HCT116 (cell line): Measurements from ENCODE around the gene FNDC3A. TPM values are rescaled to one million over a fixed set of nuclear protein-coding genes. Genes with fewer than 3 reads are reported as not detected.

Source experiments
- ATAC-seq: fragments of 200-7000 bp; cut with Tn5 transposase; 2 replicates; pipeline ENCODE4 v1.9.1; 2020; ENCODE audit warnings: mild to moderate bottlenecking, moderate library complexity
- BruUV-seq: library from RNA; stranded (reverse); fragments of 400-500 nt; replicated peaks from 2 replicates; lab custom pipeline; 2021; lab: Mats Ljungman, UMichigan
- CTCF ChIA-PET: fragments of 300-600 bp; sonication (Branson Sonifier 250); formaldehyde crosslinking; loops from one replicate; lab custom pipeline; 2021; ENCODE audit warnings: antibody characterized with exemption; lab: Charles Lee
- POLR2A ChIA-PET: fragments of 300-600, 350-600 bp; sonication (Branson Sonifier 250); formaldehyde crosslinking; loops from one replicate; lab custom pipeline; 2021; ENCODE audit warnings: antibody characterized with exemption; lab: Charles Lee
- RAD21 ChIA-PET, 2 experiments: fragments of 300-600 bp; sonication (Branson Sonifier 250); formaldehyde crosslinking; loops; one replicate each; lab custom pipeline; 2023; ENCODE audit warnings: low total read pairs in 2 of 2; ENCODE audit not compliant: uncharacterized antibody in 2 of 2, unreplicated experiment in 2 of 2, low non-redundant PET in 1 of 2; lab: Charles Lee
- DNase-seq: peaks from one replicate; pipeline ENCODE4 v3.0.0-alpha.2; 2010; ENCODE audit warnings: low read depth, low spot score
- H2AFZ ChIP-seq: fragments of 200-600 bp; shearing (Covaris generic), sonication (generic); 2 replicates; pipeline ENCODE4 v1.6.1; 2017; ENCODE audit warnings: low read depth, mixed run types, mixed read lengths, antibody characterized with exemption, low read length; ENCODE audit not compliant: poor library complexity, severe bottlenecking
- H3K27ac ChIP-seq: 2 replicates; pipeline ENCODE4 v1.5.1; 2012; ENCODE audit warnings: low read depth, low read length
- H3K27me3 ChIP-seq: fragments of 200-600 bp; sonication (generic); 2 replicates; pipeline ENCODE4 v1.6.1; 2016; ENCODE audit warnings: mixed run types, low read length, mixed read lengths; ENCODE audit not compliant: insufficient read depth
- H3K36me3 ChIP-seq, 2 experiments: fragments of 200-500 bp in 1 of 2; fragments of 200-600 bp in 1 of 2; sonication (Bioruptor generic) in 1 of 2; sonication (generic) in 1 of 2; 2 replicates each; pipeline versions ENCODE4 v1.5.1 to v1.6.1; 2014 to 2016; ENCODE audit warnings: low read length in 2 of 2, inconsistent platforms in 1 of 2, mixed read lengths in 1 of 2, mixed run types in 1 of 2; ENCODE audit not compliant: insufficient read depth in 2 of 2, control insufficient read depth in 1 of 2
- H3K4me1 ChIP-seq, 2 experiments: fragments of 200-600 bp in 1 of 2; sonication (generic) in 1 of 2; 2 replicates each; pipeline versions ENCODE4 v1.5.1 to v1.6.1; 2012 to 2017; ENCODE audit warnings: low read length in 2 of 2, inconsistent platforms in 1 of 2, mild to moderate bottlenecking in 1 of 2, mixed read lengths in 1 of 2, mixed run types in 1 of 2, moderate library complexity in 1 of 2; ENCODE audit not compliant: insufficient read depth in 2 of 2, control insufficient read depth in 1 of 2
- H3K4me2 ChIP-seq: fragments of 200-600 bp; sonication (generic); 2 replicates; pipeline ENCODE4 v1.6.1; 2017; ENCODE audit warnings: mixed run types, low read length, mixed read lengths
- H3K4me3 ChIP-seq, 2 experiments: fragments of 200-600 bp in 1 of 2; sonication (generic) in 1 of 2; replicated peaks in 1 of 2; 2 replicates each; pipeline ENCODE4 v1.5.1; 2011 to 2016; ENCODE audit warnings: low read length in 2 of 2, control low read depth in 1 of 2, low read depth in 1 of 2, mild to moderate bottlenecking in 1 of 2, mixed read lengths in 1 of 2, mixed run types in 1 of 2
- H3K79me2 ChIP-seq: fragments of 200-600 bp; sonication (generic); 2 replicates; pipeline ENCODE4 v1.6.1; 2017; ENCODE audit warnings: mild to moderate bottlenecking, mixed run types, low read length, moderate library complexity, mixed read lengths; ENCODE audit not compliant: insufficient read depth
- H3K9ac ChIP-seq: fragments of 200-600 bp; sonication (generic); 2 replicates; pipeline ENCODE4 v1.6.1; 2016; ENCODE audit warnings: low read length, mixed read lengths
- H3K9me2 ChIP-seq: fragments of 200-600 bp; sonication (generic), shearing (Covaris generic); 2 replicates; pipeline ENCODE4 v1.6.1; 2017; ENCODE audit warnings: mixed run types, mild to moderate bottlenecking, moderate library complexity; ENCODE audit not compliant: insufficient read depth
- H3K9me3 ChIP-seq, 2 experiments: fragments of 200-500 bp in 1 of 2; fragments of 200-600 bp in 1 of 2; sonication (Bioruptor generic) in 1 of 2; sonication (generic) in 1 of 2; 2 replicates each; pipeline ENCODE4 v1.6.1; 2014 to 2017; ENCODE audit warnings: low read length in 2 of 2, mixed read lengths in 2 of 2, inconsistent platforms in 1 of 2, low read depth in 1 of 2, mild to moderate bottlenecking in 1 of 2, mixed run types in 1 of 2, moderate library complexity in 1 of 2; ENCODE audit not compliant: control insufficient read depth in 1 of 2, insufficient read depth in 1 of 2
- H4K20me1 ChIP-seq: fragments of 200-600 bp; sonication (generic), shearing (Covaris generic); 2 replicates; pipeline ENCODE4 v1.6.1; 2017; ENCODE audit warnings: mixed run types, mild to moderate bottlenecking, moderate library complexity; ENCODE audit not compliant: insufficient read depth
- CBX3 ChIP-seq: IDR thresholded peaks from 2 replicates; pipeline ENCODE4 v1.6.1; 2012; ENCODE audit warnings: low read depth
- CEBPB ChIP-seq: IDR thresholded peaks from 2 replicates; pipeline ENCODE4 v1.6.1; 2012; ENCODE audit warnings: low read depth
- EGR1 ChIP-seq: IDR thresholded peaks from 2 replicates; pipeline ENCODE4 v1.6.1; 2012; ENCODE audit warnings: low read depth
- ELF1 ChIP-seq: IDR thresholded peaks from 2 replicates; pipeline ENCODE4 v1.6.1; 2012; ENCODE audit warnings: low read depth, borderline replicate concordance
- EZH2phosphoT487 ChIP-seq: fragments of 200-600 bp; IDR thresholded peaks from 2 replicates; pipeline ENCODE4 v1.6.1; 2018; ENCODE audit warnings: antibody characterized with exemption, borderline replicate concordance
- JUND ChIP-seq: IDR thresholded peaks from 2 replicates; pipeline ENCODE4 v1.6.1; 2012
- POLR2A ChIP-seq: IDR thresholded peaks from 2 replicates; pipeline ENCODE4 v1.7.0; 2011; ENCODE audit warnings: borderline replicate concordance; ENCODE audit not compliant: insufficient read depth, insufficient read length; ENCODE audit errors: extremely low read depth
- RAD21 ChIP-seq: IDR thresholded peaks from 2 replicates; pipeline ENCODE4 v1.6.1; 2012; ENCODE audit warnings: low read depth, mild to moderate bottlenecking
- SP1 ChIP-seq: IDR thresholded peaks from 2 replicates; pipeline ENCODE4 v1.6.1; 2012; ENCODE audit warnings: low read depth
- SRF ChIP-seq: IDR thresholded peaks from 2 replicates; pipeline ENCODE4 v1.6.1; 2012; ENCODE audit warnings: low read depth
- YY1 ChIP-seq: IDR thresholded peaks from 2 replicates; pipeline ENCODE4 v1.6.1; 2011; ENCODE audit warnings: low read length, low read depth, moderate library complexity, mild to moderate bottlenecking; ENCODE audit not compliant: insufficient replicate concordance; ENCODE audit errors: extremely low read depth
- ZFX ChIP-seq: fragments of 450-650 bp; IDR thresholded peaks from 2 replicates; pipeline ENCODE4 v1.6.1; 2017
- ZNF274 ChIP-seq: fragments of 200-500 bp; sonication (Bioruptor generic); IDR thresholded peaks from 2 replicates; pipeline ENCODE4 v1.6.1; 2014; ENCODE audit warnings: mild to moderate bottlenecking, low read depth, low read length, inconsistent platforms
- intact Hi-C: fragments of 100-400 bp; cut with micrococcal nuclease; formaldehyde crosslinking; loops from 2 replicates; pipeline ENCODE4 v1.10.0; 2022
- total RNA-seq: library from RNA; stranded (reverse); gene quantifications from one replicate; pipeline ENCODE4 v1.2.1, GENCODE V29; 2021; ENCODE audit not compliant: unreplicated experiment
- TF ChIP-seq, protein P1 (sequence below), 3 experiments: fragments of 200-600 bp in 1 of 3; sonication (generic) in 1 of 3; IDR thresholded peaks in 2 of 3; conservative IDR thresholded peaks in 1 of 3; 2 replicates each; pipeline ENCODE4 v1.5.1; 2012 to 2017; ENCODE audit warnings: low read depth in 2 of 3, low read length in 2 of 3, antibody characterized with exemption in 1 of 3, borderline replicate concordance in 1 of 3, control low read depth in 1 of 3, mild to moderate bottlenecking in 1 of 3, mixed read lengths in 1 of 3, mixed run types in 1 of 3, moderate library complexity in 1 of 3; ENCODE audit not compliant: insufficient read depth in 1 of 3
- TF ChIP-seq, protein P2 (sequence below): IDR thresholded peaks from 2 replicates; pipeline ENCODE4 v1.6.1; 2011; ENCODE audit warnings: mild to moderate bottlenecking, low read length, moderate library complexity; ENCODE audit not compliant: insufficient replicate concordance; ENCODE audit errors: extremely low read depth
- TF ChIP-seq, protein P3 (sequence below): IDR thresholded peaks from 2 replicates; pipeline ENCODE4 v1.6.1; 2012

The FNDC3A gene
- total RNA-seq, 1 experiment from 2014 or later = 30.5 TPM

DNA sequence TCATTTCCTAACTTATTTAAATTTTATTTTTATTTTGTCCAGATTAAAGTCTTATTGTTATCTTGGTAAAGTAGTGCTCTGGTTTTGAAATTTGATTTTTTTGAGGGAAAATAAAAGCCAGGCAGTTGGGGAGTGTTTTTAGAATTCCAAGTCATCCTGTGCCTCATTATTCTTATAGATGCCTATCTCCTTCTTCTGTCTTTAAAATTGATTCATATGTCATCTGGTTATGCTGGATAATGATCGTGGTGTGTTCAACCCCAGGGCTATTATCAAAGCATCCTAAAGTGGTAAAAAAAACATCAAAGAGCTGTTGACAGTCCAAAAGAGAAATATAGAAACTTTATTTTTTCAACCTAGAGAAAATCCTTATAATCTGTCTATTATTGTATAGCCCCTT, 6.0 kb upstream of the FNDC3A start:
- TF ChIP-seq RAD21 (no peak), POLR2A (no peak), YY1 (no peak), SRF (no peak), EGR1 (no peak), EZH2phosphoT487 (no peak), CEBPB (no peak), ZNF274 (no peak), ZFX (no peak), SP1 (no peak), CBX3 (no peak), ELF1 (no peak), JUND (no peak)
- TF ChIP-seq, protein P1, sequence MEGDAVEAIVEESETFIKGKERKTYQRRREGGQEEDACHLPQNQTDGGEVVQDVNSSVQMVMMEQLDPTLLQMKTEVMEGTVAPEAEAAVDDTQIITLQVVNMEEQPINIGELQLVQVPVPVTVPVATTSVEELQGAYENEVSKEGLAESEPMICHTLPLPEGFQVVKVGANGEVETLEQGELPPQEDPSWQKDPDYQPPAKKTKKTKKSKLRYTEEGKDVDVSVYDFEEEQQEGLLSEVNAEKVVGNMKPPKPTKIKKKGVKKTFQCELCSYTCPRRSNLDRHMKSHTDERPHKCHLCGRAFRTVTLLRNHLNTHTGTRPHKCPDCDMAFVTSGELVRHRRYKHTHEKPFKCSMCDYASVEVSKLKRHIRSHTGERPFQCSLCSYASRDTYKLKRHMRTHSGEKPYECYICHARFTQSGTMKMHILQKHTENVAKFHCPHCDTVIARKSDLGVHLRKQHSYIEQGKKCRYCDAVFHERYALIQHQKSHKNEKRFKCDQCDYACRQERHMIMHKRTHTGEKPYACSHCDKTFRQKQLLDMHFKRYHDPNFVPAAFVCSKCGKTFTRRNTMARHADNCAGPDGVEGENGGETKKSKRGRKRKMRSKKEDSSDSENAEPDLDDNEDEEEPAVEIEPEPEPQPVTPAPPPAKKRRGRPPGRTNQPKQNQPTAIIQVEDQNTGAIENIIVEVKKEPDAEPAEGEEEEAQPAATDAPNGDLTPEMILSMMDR (IDR thresholded peaks at IDR 0.05 in 2 of 3, conservative IDR thresholded peaks at IDR 0.05 in 1 of 3; ENCODE audit: borderline replicate concordance in 1 of 3, insufficient read depth in 1 of 3, low read depth in 2 of 3, low read length in 2 of 3) = no peak
- TF ChIP-seq, protein P2, sequence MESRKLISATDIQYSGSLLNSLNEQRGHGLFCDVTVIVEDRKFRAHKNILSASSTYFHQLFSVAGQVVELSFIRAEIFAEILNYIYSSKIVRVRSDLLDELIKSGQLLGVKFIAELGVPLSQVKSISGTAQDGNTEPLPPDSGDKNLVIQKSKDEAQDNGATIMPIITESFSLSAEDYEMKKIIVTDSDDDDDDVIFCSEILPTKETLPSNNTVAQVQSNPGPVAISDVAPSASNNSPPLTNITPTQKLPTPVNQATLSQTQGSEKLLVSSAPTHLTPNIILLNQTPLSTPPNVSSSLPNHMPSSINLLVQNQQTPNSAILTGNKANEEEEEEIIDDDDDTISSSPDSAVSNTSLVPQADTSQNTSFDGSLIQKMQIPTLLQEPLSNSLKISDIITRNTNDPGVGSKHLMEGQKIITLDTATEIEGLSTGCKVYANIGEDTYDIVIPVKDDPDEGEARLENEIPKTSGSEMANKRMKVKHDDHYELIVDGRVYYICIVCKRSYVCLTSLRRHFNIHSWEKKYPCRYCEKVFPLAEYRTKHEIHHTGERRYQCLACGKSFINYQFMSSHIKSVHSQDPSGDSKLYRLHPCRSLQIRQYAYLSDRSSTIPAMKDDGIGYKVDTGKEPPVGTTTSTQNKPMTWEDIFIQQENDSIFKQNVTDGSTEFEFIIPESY = no peak
- TF ChIP-seq, protein P3, sequence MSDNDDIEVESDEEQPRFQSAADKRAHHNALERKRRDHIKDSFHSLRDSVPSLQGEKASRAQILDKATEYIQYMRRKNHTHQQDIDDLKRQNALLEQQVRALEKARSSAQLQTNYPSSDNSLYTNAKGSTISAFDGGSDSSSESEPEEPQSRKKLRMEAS = no peak
- Histone ChIP-seq H3K27ac (no peak overlapping the region), H3K9me3 (peaks cover 0 to 11% of the 10 kb centered on the region in 2 experiments; a peak in 1 of 4 replicates), H3K9me2 (no peaks in the 10 kb centered on the region), H3K36me3 (no peaks in the 10 kb centered on the region), H3K27me3 (no peaks in the 10 kb centered on the region), H3K4me2 (no peak overlapping the region), H4K20me1 (no peaks in the 10 kb centered on the region), H2AFZ (no peak overlapping the region), H3K4me1 (peaks cover under 1% of the 10 kb centered on the region in 2 experiments; a peak in 3 of 4 replicates), H3K79me2 (no peaks in the 10 kb centered on the region), H3K9ac (no peak overlapping the region), H3K4me3 (no peak overlapping the region)
- ATAC-seq (no peak), DNase-seq (no peak)
- POLR2A ChIA-PET = no interaction called here
- RAD21 ChIA-PET = no interaction called here
- no TSS peak for BruUV-seq
- intact Hi-C loops = no loop called here
- CTCF ChIA-PET = no interaction called here
